Activated naive CD4-positive, alpha-beta T cell (primary cell): Measurements from ENCODE around the gene ASAP3.
"Not testable (repeated sequence)": the region's sequence is repeated elsewhere in the genome, so short reads cannot be mapped to it uniquely, and the experiment has no call there.

ENCODE experiments used
- DNase-seq, 4 experiments: peaks; one replicate each; lab custom pipeline; 2025; lab: John Stamatoyannopoulos, UW

The ASAP3 gene

GRCh38 chr1:23395849-23396248, 88.1 kb downstream of the ASAP3 start:
- no peak for DNase-seq

DNA sequence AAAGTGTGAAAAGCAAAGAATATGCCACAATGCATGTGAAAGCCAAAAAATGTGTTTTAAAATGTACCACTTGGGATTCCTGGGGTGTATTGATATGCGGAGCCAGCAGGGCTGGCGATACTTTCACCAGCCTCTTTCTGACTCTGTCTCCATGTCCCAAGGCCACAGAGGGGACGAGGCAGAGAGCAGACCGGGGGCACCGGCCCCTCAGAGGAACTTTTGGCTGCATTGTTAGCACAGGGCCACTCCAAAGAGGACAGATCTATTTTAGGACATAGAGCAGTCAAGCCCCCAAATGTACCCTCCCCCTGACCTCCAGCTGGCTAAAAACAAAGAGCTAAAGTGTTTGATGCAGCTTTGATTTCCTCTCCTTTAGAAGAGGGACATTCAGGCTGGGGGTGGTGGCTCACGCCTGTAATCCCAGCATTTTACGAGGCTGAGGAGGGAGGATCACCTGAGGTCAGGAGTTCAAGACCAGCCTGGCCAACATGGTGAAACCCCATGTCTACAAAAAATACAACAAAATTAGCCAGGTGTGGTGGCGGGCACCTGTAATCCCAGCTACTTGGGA, 88.7 kb downstream of the ASAP3 start:
- no peak for DNase-seq

DNA sequence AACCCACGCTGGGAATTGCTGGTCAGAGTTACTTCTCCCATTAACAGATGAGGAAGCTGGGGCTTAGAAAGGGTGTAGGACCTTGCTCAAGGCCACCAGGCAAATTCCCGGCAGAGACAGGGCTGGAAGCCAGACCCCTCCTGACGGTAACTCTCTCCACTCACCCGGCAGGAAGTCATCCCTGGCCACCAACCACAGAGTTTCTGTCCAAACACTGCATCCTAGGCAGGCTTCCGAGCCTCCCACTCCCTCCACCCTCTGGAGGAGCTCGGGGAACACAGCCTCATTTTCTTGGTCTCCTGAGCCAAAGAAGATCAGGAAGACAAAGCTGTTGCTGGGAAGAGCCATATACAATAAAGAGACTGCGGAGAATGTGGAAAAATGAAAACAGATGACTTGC, 89.3 kb downstream of the ASAP3 start:
- no peak for DNase-seq

DNA sequence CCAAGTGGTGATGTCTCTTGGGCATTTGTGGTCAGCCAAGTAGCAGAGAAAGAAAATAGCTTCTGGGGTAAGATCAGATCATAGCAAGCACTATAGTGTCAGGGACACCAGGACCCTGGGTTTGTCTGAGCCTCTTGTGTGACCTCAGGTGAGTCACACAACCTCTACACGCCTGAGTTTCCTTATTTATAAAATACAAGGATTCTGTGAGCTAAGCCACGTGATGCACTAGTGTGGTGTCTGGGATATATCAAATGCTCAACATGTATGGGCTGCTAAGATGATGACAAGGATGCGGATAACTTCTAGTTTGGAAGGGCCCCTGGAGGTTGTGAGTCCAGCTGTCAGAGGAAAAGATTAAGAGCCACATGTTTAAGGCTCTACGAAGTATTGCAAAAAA, 89.8 kb downstream of the ASAP3 start:
- DNase-seq = no peak

DNA sequence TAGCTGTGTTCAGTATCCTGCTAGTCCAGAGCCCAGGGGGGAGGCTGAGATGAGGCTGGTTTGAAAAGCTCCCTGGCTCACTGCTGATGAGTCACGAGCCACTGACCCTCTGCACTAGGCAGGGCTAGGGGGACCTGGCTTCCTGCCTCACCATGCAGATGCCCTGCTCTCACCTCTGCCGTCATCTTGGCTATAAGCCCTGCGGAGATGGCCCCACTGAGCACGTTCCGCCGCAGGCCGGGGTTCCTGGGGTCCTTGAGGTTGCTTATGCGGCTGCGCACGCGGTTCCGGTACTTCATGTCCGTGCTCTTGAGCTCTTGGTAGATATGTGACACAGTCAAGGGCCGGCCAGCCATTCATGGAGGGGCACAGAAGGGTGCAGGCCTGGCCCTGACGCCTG, 90.3 kb downstream of the ASAP3 start:
- no peak for DNase-seq

DNA sequence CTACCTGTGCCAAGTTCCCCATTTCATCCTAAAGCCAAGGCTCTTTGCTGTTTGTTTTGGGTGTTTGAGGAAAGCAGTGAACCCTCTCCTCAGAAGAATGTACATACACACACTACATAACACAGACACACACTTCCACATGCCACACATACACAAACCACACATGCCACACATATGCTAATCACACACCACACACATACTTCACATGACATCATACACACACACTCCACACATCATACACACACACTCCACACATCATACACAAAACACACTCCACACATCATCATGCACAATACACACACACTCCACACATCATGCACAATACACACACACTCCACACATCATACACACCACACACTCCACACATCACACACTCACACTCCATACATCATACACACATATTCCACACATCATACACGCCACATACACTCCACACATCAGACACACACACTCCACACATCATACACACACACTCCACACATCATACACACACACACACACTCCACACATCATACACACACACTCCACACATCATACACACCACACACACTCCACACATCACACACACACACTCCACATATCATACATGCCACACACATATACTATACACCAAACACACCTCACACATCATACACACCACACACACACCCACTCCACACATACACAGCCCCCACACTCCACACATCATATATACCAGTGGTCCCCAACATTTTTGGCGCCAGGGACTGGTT, 91.7 kb downstream of the ASAP3 start:
- no peak for DNase-seq

DNA sequence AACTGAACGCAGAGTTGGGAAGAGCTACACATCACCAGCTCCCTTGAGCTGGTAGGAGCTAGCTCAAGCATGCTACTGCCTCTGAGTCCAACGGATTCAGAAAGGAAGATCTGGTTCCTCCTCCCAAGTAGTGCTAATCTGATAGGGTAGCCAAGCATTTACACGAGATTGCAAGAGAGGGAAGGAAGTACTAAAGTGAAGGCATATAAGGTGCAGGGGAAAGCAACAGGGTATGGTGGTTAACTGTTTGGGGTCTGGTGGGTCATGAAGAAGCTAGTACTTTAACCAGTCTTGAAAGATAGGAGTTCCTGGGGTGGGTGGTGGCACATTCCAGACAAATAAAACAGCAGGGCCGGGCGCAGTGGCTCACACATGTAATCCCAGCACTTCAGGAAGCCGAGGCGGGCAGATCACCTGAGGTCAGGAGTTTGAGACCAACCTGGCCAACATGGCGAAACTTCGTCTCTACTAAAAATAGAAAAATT, 94.1 kb downstream of the ASAP3 start:
- no peak for DNase-seq

- no peak for DNase-seq
Observed at GRCh38 chr1:23387494-23387893, 96.5 kb downstream of the ASAP3 start.

GRCh38 chr1:23385119-23385621, 98.8 kb downstream of the ASAP3 start:
- no peak for DNase-seq

DNA sequence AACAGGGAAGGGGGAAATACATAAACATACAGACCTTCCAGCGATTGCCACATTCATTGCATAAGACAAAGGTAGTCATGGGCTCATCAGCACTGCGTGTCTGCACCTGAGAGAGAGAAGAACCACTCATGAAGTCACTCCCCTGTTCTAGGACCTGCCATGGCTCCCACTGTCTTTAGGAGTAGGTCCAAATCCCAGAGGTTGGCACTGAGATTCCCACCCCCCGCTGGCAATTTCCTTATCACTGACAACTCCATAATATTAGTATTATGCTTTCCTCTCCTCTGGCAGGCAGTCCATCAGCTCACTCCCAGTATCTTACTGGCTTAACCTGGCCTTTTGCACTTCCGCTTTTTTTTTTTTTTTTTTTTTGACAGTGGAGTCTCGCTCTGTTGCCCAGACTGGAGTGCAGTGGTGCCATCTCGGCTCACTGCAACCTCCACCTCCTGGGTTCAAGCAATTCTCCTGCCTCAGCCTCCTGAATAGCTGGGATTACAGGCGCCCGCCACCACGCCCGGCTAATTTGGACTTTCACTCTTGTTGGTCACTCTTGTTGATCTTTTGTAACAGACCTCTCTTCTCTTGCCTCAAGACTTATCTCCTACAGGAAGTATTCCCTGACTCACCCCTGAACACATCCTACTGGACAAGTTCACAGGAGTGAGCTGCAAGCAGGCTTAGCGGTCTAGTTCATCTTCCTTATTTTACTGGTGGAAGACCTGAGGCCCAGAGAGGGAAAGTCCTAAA, 99.5 kb downstream of the ASAP3 start:
- DNase-seq = no peak

- no peak for DNase-seq
Observed at GRCh38 chr1:23383577-23384311, 100.2 kb downstream of the ASAP3 start.

GRCh38 chr1:23381233-23381885, 102.6 kb downstream of the ASAP3 start:
- no peak for DNase-seq

DNA sequence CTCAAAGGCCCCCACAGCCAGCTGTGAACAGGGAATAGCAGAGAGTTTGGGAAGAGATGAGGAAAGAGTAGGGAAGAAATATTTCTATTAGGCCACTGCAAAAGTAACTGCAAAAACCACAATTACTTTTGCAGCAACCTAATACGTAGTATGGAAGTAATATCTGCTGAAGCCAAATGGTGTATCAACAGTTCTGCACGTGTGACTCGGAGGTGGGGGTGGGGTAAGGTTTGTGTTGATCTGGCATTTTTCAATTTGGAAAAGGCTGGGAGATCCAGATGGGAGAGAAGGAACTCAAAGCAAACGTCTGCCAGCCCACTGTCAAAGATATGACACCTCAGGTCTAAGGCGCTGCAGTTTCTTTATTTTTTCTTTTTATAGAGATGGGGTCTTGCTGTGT, 103.3 kb downstream of the ASAP3 start:
- DNase-seq = no peak

DNA sequence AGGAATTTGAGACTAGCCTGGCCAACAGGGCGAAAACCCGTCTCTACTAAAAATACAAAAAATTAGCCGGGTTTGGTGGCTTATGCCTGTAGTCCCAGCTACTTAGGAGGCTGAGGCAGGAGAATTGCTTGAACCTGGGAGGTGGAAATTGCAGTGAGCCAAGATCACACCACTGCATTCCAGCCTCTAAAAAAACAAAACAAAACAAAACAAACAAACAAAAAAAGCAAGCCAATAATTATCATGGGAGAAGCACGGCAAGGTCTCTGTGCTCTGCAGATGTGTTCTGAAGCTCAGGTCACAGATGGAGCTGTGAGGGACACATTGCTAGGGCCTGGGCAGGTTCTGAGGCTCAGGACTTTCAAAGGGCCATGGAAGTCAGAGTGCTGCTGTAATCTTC, 103.7 kb downstream of the ASAP3 start:
- not testable (repeated sequence) for DNase-seq
